ENCODE measurements around the gene FAM89B.
A peak's percentile ranks its signal among the peaks of the same experiment; 100 is the strongest.

The FAM89B gene

DNA sequence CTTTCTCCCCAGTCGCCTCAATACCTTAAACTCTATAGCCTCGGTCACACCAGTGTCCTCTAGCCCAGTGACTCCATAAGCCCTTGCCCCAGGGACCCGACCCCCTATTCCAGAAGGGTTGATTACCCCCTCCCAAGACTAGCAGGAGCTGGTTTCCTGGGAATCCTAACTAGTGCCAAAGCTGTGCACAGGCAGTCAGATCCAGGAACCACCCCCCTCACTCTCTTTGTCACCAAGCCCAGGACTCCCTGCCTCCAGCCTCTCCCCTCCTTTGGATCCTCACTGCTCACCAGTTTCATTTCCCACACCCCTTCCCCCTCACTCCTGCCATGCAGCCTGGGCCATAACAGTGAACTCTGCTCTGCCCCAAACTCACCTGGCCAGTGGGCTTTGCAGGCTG, 23.9 kb upstream of the FAM89B start:
- DNase-seq (ENCODE audit: low spot score) = no peak
- no peak overlapping the region for H3K4me3 ChIP-seq
- no peak overlapping the region for H3K27ac ChIP-seq
- TF ChIP-seq CTCF (IDR thresholded peaks at IDR 0.05) = no peak

DNA sequence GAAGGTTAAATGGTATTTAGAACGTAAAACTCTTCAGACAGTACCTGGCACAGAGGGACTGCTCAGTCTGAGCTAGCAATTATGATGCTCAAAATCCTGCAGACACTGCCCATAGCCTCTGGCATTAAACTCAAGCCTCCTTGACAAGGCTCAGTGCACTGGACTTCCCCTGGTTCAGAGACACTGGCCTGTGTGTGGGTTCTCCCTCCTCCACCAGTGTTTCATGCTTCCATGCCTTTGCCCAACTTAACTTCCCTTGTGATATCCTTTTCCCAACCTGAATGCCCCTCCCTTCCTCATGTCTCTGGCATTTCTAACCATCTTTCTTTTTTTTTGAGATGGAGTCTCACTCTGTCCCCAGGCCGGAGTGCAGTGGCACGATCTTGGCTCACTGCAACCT, 23.2 kb upstream of the FAM89B start:
- H3K27ac ChIP-seq = no peak overlapping the region
- TF ChIP-seq CTCF (IDR thresholded peaks at IDR 0.05) = no peak
- no peak overlapping the region for H3K4me3 ChIP-seq
- no peak for DNase-seq (ENCODE audit: low spot score)

GRCh38 chr11:65551572-65552387, 20.6 kb upstream of the FAM89B start:
- DNase-seq (ENCODE audit: low spot score) = no peak
- Histone ChIP-seq H3K27ac (peak overlapping the region in 1 of 2 donors; percentile 13), H3K4me3 (no peak overlapping the region)
- TF ChIP-seq CTCF (IDR thresholded peaks at IDR 0.05) = no peak

DNA sequence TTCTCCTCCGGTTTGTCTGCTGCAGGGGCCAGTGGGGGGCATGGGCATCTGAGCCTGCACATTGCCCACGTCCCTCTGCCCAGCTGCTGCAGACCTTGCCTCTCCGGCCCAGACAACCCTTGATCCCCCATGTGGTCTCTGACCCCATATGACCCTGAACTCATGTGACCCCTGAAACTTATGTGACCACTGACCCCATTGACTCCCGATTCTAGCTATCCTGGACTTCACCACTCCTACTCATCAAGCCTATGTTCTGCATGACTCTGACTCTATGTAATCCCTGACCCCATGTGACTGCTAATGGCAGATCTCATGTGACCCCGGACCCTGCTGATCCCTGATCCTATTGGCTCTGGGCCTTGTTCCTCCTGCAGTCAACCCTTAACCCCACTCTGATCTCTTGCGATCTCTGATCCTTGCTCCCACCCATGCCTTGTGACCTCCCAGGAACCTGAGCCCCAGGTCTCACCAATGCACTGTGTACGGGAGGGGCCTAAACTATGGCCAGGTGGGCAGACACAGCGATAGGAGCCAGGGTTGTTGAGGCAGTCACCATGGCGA, 19.9 kb upstream of the FAM89B start:
- Histone ChIP-seq H3K27ac (peak overlapping the region in 1 of 2 donors; percentile 13), H3K4me3 (no peak overlapping the region)
- no peak for DNase-seq (ENCODE audit: low spot score)
- no peak for TF ChIP-seq CTCF (IDR thresholded peaks at IDR 0.05)

DNA sequence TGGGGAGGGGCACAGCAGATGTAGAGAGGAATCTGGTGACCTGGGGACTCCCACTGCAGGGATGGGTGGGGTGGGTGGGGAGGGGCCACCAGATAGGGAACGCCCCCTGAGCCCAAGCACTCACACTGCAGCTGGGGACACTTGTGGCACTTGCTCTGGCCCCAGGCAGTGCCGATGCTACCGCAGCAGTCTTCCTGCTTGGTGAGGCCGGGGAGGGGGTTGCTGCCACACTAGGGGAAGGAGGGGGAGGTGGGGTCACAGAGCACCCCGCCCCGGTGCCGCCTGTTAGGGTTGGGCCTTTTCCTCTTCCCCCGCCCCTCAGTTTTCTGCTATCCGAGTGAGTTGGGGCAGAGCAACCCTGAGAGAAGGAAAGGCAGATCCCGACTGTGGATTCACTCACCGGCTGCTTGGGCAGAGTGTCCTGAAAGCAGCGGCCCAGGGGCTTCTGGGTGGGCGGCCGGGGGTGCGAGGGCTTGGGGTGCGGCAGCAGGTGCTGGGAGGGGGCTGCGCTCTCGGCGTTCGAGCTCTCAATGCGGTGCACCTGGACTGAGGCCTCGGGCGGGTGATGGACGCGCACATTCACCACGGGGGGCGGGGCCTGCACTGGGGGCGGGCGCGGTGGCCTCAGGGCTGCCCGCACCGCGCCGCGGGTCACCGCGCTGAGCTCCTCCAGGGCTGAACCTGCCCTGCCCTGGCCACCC, 18.9 kb upstream of the FAM89B start:
- DNase-seq (ENCODE audit: low spot score) = no peak
- peak overlapping the region in 1 of 2 donors; percentile 99 for H3K27ac ChIP-seq
- no peak for TF ChIP-seq CTCF (IDR thresholded peaks at IDR 0.05)
- H3K4me3 ChIP-seq = no peak overlapping the region

DNA sequence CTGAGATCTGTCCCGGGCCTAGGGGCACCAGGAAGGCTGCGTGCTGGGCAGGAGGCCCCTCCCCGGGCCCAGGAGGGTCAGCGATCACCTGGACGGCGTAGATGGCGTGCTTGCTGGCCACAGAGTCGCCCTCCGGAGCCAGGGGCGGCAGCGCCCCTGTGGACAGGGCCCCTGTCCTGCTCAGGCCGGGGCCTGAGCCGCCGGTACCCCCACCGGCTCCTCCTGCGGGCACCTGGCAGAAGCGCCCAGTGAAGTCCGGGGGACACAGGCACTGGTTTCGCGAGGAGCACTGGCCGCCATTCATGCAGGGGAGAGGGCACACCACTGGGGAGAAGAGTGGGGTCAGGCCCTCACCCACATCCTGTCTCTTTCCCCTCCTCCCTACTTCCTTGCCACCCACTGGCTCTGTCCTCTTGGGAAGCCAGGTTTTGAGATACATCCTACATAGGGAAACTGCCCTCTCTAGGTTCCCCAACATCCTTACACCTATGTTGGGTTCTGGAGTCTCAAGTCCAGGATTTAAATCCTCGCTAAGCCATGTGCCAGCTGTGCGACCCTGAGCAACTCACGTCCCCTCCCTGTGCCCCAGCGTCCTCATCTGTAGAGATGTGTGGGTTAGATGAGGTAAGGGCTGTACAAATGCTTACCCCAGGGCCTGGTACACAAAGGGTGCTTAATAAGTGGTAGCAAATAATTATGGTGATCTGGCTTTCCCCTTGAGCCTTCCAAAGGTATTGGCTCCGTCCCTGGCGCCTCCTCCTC, 18.1 kb upstream of the FAM89B start:
- peak overlapping the region in 1 of 2 donors; percentile 99 for H3K27ac ChIP-seq
- H3K4me3 ChIP-seq = no peak overlapping the region
- no peak for TF ChIP-seq CTCF (IDR thresholded peaks at IDR 0.05)
- DNase-seq (ENCODE audit: low spot score) = no peak

Data from coronary artery (tissue), 2 donors.